Measurements from ENCODE around the gene BAG3. TPM values are rescaled to one million over a fixed set of nuclear protein-coding genes. Genes with fewer than 3 reads are reported as not detected.

BAG3 gene
- total and polyA plus RNA-seq, 2 of the 8 experiments (the other 6 are each of a cell fraction or from before 2014, with no cell fraction given): 3.5 to 13.3 TPM

DNA sequence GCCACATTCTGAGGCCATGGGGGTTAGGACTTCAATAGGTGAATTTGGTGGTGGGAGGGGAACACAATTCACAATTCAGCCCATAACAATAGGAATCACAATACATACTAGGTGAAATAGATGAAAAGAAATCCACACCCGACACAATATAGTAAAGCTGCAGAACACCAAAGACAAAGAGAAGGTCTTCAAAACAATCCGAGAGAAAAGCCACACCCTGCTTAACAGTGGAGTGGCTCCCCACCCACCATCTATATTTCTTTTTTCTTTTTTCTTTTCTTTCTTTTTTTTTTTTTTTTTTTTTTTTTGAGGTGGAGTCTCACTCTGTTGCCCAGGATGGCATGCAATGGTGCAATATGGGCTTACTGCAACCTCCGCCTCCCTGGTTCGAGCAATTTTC, 39.7 kb upstream of the BAG3 start:
- Histone ChIP-seq H3K27ac (ENCODE audit: low read depth, low read length) (no peak overlapping the region), H2BK120ac (replicated peaks; ENCODE audit: low read depth, low read length) (no peak overlapping the region), H4K91ac (replicated peaks; ENCODE audit: insufficient read length, low read length) (no peak overlapping the region)

More for the DNA sequence above, 39.7 kb upstream of the BAG3 start:
- no peaks in the 10 kb centered on the region for H3K36me3 ChIP-seq (ENCODE audit: control insufficient read depth in 2 of 4, insufficient read depth in 4 of 4, low read length in 3 of 4)
- no peaks in the 10 kb centered on the region for H3K9me3 ChIP-seq (ENCODE audit: insufficient read depth in 2 of 2, low read depth in 1 of 2, low read length in 1 of 2)
- 90% methylated on average over 4 of the region's 4 CpGs; no CpG with 5 or more reads in 1 of the 2 experiments for WGBS, 2 experiments (ENCODE audit: extremely low coverage in 1 of 2, insufficient coverage in 1 of 2, insufficient read length in 1 of 2, insufficient replicate concordance in 2 of 2, low coverage in 1 of 2, low lambda C conversion rate in 2 of 2, missing lambda C conversion rate in 1 of 2)
- H3K79me1 ChIP-seq (ENCODE audit: low read depth, low read length): no peaks in the 10 kb centered on the region
- no peak overlapping the region for H2BK12ac ChIP-seq (ENCODE audit: low read depth, low read length)
- no peak overlapping the region for H2AFZ ChIP-seq (ENCODE audit: low read length)
- DNase-seq (ENCODE audit: low read depth in 1 of 2, low spot score in 2 of 2) (no peak), FAIRE-seq (no peak)
- ChIA-PET CTCF (ENCODE audit: partially characterized antibody) (interaction anchor here (1.3 kb wide), 1 partner anchor 21 kb away, joined by 3 read pairs; no protein-coding TSS in a partner anchor), POLR2A (ENCODE audit: partially characterized antibody) (interaction anchor here (1.5 kb wide), 1 partner anchor 14 kb away, joined by 3 read pairs; the partner anchor contains the start of gene TIAL1)
- no peak overlapping the region for H2AK5ac ChIP-seq (ENCODE audit: low read depth, low read length)
- no peaks in the 10 kb centered on the region for H3K27me3 ChIP-seq (replicated peaks in 1 of 4; ENCODE audit: control insufficient read depth in 3 of 4, extremely low read depth in 1 of 4, insufficient read depth in 3 of 4, low read length in 3 of 4)
- H3K14ac ChIP-seq (ENCODE audit: insufficient read length): no peak overlapping the region
- H3K79me2 ChIP-seq (ENCODE audit: control insufficient read depth in 1 of 2, insufficient read depth in 2 of 2, low read length in 2 of 2): no peaks in the 10 kb centered on the region
- no peaks in the 10 kb centered on the region for H4K20me1 ChIP-seq (replicated peaks in 1 of 2; ENCODE audit: control insufficient read depth in 1 of 2, insufficient read depth in 2 of 2, low read length in 2 of 2)
- H2BK5ac ChIP-seq (ENCODE audit: low read depth, low read length): no peak overlapping the region
- no peak overlapping the region for H4K5ac ChIP-seq (ENCODE audit: insufficient read length, low read depth, low read length)
- no peak overlapping the region for H3K23ac ChIP-seq (ENCODE audit: insufficient read length)
- no peak overlapping the region for H4K8ac ChIP-seq (ENCODE audit: extremely low read depth, insufficient read depth, low read length)
- H3K56ac ChIP-seq (replicated peaks; ENCODE audit: insufficient read length, low read depth, low read length): no peak overlapping the region
- no peak overlapping the region for H3K4me3 ChIP-seq (ENCODE audit: extremely low read depth in 1 of 4, insufficient read depth in 2 of 4, low read depth in 3 of 4, low read length in 4 of 4)
- no peak overlapping the region for H3K4me2 ChIP-seq (ENCODE audit: insufficient read depth in 1 of 2, low read depth in 2 of 2, low read length in 2 of 2)
- no peaks in the 10 kb centered on the region for H3K4me1 ChIP-seq (replicated peaks in 1 of 4; ENCODE audit: control insufficient read depth in 3 of 4, insufficient read depth in 4 of 4, low read length in 3 of 4)
- H3K9ac ChIP-seq (replicated peaks in 1 of 4; ENCODE audit: extremely low read depth in 1 of 4, low read depth in 3 of 4, low read length in 3 of 4): no peak overlapping the region
- H3K18ac ChIP-seq (ENCODE audit: extremely low read depth, low read length): no peak overlapping the region
- TF ChIP-seq, protein P1, sequence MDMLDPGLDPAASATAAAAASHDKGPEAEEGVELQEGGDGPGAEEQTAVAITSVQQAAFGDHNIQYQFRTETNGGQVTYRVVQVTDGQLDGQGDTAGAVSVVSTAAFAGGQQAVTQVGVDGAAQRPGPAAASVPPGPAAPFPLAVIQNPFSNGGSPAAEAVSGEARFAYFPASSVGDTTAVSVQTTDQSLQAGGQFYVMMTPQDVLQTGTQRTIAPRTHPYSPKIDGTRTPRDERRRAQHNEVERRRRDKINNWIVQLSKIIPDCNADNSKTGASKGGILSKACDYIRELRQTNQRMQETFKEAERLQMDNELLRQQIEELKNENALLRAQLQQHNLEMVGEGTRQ (IDR thresholded peaks at IDR 0.05; ENCODE audit: low read length): no peak
- no peak for TF ChIP-seq CHD1 (IDR thresholded peaks at IDR 0.05; ENCODE audit: low read depth, low read length)
- TF ChIP-seq MAFK (IDR thresholded peaks at IDR 0.05; ENCODE audit: low read depth, low read length): no peak
- TF ChIP-seq CBX8 (IDR thresholded peaks at IDR 0.05; ENCODE audit: borderline replicate concordance, low read depth, low read length): no peak
- H3K23me2 ChIP-seq (ENCODE audit: low read depth, low read length): no peaks in the 10 kb centered on the region
- H3K4ac ChIP-seq (replicated peaks; ENCODE audit: insufficient read length, low read depth, low read length): no peak overlapping the region
- no peak overlapping the region for H2BK15ac ChIP-seq (ENCODE audit: low read length)
- no peak overlapping the region for H2BK20ac ChIP-seq (ENCODE audit: low read length)

Data from H1 (cell line).